GM12891 (cell line): Measurements from ENCODE around the gene SLC6A11. TPM values are rescaled to one million over a fixed set of nuclear protein-coding genes. Genes with fewer than 3 reads are reported as not detected.

Experiments used
- DNase-seq: peaks from one replicate; pipeline ENCODE4 v3.0.0; 2011; ENCODE audit warnings: low spot score; ENCODE audit not compliant: insufficient read length
- FAIRE-seq: peaks from 2 replicates; lab custom pipeline; 2011; peaks lifted over from hg19 to GRCh38; lab: Jason Lieb, UNC
- PAX5 ChIP-seq: IDR thresholded peaks from 2 replicates; pipeline ENCODE4 v1.6.1; 2011; ENCODE audit warnings: low read length, moderate library complexity, mild to moderate bottlenecking; ENCODE audit not compliant: insufficient read depth, severe bottlenecking
- POLR2A ChIP-seq: IDR thresholded peaks from 2 replicates; pipeline ENCODE4 v1.6.1; 2011; ENCODE audit warnings: low read depth, low read length, control low read depth
- POLR2AphosphoS5 ChIP-seq: IDR thresholded peaks from 2 replicates; pipeline ENCODE4 v1.6.1; 2011; ENCODE audit warnings: low read depth, low read length, control low read depth
- POU2F2 ChIP-seq: IDR thresholded peaks from 2 replicates; pipeline ENCODE4 v1.6.1; 2011; ENCODE audit warnings: low read depth, mild to moderate bottlenecking, control low read depth, low read length, moderate library complexity
- SPI1 ChIP-seq: IDR thresholded peaks from 2 replicates; pipeline ENCODE4 v1.6.1; 2011; ENCODE audit warnings: low read depth, low read length, control low read depth
- TAF1 ChIP-seq: IDR thresholded peaks from 2 replicates; pipeline ENCODE4 v1.6.1; 2011; ENCODE audit warnings: low read depth, low read length, control low read depth
- polyA plus RNA-seq: library from polyadenylated mRNA; unstranded; fragments of >200 nt; gene quantifications from one replicate; pipeline ENCODE4 v1.2.1, GENCODE V29; 2012; ENCODE audit warnings: low read depth, missing spikeins, inconsistent platforms; ENCODE audit not compliant: missing spikeins

The SLC6A11 gene
- polyA plus RNA-seq, result not detected

GRCh38 chr3:10816019-10816862 lies at the start of gene SLC6A11:
TSS of gene SLC6A11 (plus strand) at chr3:10816228. CDS start at chr3:10816266, 38 bp downstream.
- FAIRE-seq (no peak), DNase-seq (no peak)
- no peak for TF ChIP-seq PAX5
- no peak for TF ChIP-seq POLR2A
- no peak for TF ChIP-seq SPI1
- TF ChIP-seq POLR2AphosphoS5, result no peak
- no peak for TF ChIP-seq POU2F2
- no peak for TF ChIP-seq TAF1

GRCh38 chr3:10768708-10769394 lies 47.2 kb upstream of the SLC6A11 start:
- FAIRE-seq, result no peak
- DNase-seq, result no peak
- no peak for TF ChIP-seq POU2F2
- TF ChIP-seq PAX5, result no peak

GRCh38 chr3:10770547-10770946 lies 45.5 kb upstream of the SLC6A11 start:
- FAIRE-seq (no peak), DNase-seq (no peak)
- TF ChIP-seq POLR2A (no peak), POLR2AphosphoS5 (no peak), SPI1 (no peak)

GRCh38 chr3:10770981-10771380 lies 45.0 kb upstream of the SLC6A11 start:
- TF ChIP-seq POLR2AphosphoS5, result no peak
- no peak for TF ChIP-seq PAX5
- no peak for TF ChIP-seq POLR2A
- TF ChIP-seq SPI1, result no peak
- no peak for TF ChIP-seq POU2F2
- no peak for TF ChIP-seq TAF1
- FAIRE-seq (no peak), DNase-seq (no peak)

- TF ChIP-seq TAF1 (no peak), POLR2AphosphoS5 (no peak), PAX5 (no peak), SPI1 (no peak), POU2F2 (no peak), POLR2A (no peak)
- no peak for DNase-seq
- no peak for FAIRE-seq
These were observed 44.4 kb upstream of the SLC6A11 start for GRCh38 chr3:10771486-10772270.

- FAIRE-seq (no peak), DNase-seq (no peak)
- TF ChIP-seq PAX5 (no peak), POU2F2 (no peak)
These were observed 43.5 kb upstream of the SLC6A11 start for GRCh38 chr3:10772271-10773161.

- TF ChIP-seq POU2F2, result no peak
- no peak for TF ChIP-seq TAF1
- no peak for TF ChIP-seq SPI1
- FAIRE-seq (no peak), DNase-seq (no peak)
These were observed 41.8 kb upstream of the SLC6A11 start for GRCh38 chr3:10774129-10774670.

- TF ChIP-seq POU2F2 (no peak), SPI1 (no peak), POLR2AphosphoS5 (no peak), TAF1 (no peak), PAX5 (no peak), POLR2A (no peak)
- FAIRE-seq (no peak), DNase-seq (no peak)
These were observed 41.2 kb upstream of the SLC6A11 start for GRCh38 chr3:10774825-10775224.

- FAIRE-seq, result no peak
- DNase-seq, result no peak
- no peak for TF ChIP-seq POU2F2
- no peak for TF ChIP-seq TAF1
- TF ChIP-seq PAX5, result no peak
- TF ChIP-seq POLR2A, result no peak
- no peak for TF ChIP-seq POLR2AphosphoS5
- TF ChIP-seq SPI1, result no peak
These were observed 40.8 kb upstream of the SLC6A11 start for GRCh38 chr3:10775259-10775658.

- FAIRE-seq (no peak), DNase-seq (no peak)
- TF ChIP-seq PAX5, result no peak
- no peak for TF ChIP-seq POU2F2
- TF ChIP-seq TAF1, result no peak
- no peak for TF ChIP-seq POLR2A
- no peak for TF ChIP-seq SPI1
- no peak for TF ChIP-seq POLR2AphosphoS5
These were observed 40.2 kb upstream of the SLC6A11 start for GRCh38 chr3:10775828-10776227.
